ENCODE data around the gene NUP205. TPM values are rescaled to one million over a fixed set of nuclear protein-coding genes. Genes with fewer than 3 reads are reported as not detected.

The NUP205 gene
- total RNA-seq, 2 donors from 2014 or later = 38.0 to 58.4 TPM

DNA sequence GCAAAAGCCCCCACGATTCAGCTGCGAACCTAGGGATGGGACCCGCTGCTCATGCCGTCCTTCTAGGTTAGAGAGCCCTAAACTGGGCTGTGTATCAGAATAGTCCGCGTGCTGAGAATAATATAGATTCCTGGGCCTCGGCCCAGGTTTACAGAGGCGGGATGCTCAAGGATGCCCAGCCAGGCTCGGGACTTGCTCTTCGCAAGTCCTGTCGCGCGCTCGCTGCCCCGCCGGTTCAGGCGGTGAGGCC lies 104.3 kb downstream of the NUP205 start:
- Histone ChIP-seq H3K4me1 (no peaks in the 10 kb centered on the region), H3K4me3 (peak overlapping the region; percentile 49), H3K27ac (peak overlapping the region; percentile 69), H3K9me3 (no peaks in the 10 kb centered on the region), H3K9ac (ENCODE audit: low read depth in 2 of 2, low read length in 2 of 2) (peak overlapping the region; percentile 68 to 78), H3K36me3 (no peaks in the 10 kb centered on the region), H3K27me3 (no peaks in the 10 kb centered on the region)
- DNase-seq = no peak
- intact Hi-C loops (cut with DNase I) = loop anchor here (10.0 kb wide), 1 partner anchor 313 kb away; the partner anchor contains the start of gene MTPN
- TF ChIP-seq, protein P1, sequence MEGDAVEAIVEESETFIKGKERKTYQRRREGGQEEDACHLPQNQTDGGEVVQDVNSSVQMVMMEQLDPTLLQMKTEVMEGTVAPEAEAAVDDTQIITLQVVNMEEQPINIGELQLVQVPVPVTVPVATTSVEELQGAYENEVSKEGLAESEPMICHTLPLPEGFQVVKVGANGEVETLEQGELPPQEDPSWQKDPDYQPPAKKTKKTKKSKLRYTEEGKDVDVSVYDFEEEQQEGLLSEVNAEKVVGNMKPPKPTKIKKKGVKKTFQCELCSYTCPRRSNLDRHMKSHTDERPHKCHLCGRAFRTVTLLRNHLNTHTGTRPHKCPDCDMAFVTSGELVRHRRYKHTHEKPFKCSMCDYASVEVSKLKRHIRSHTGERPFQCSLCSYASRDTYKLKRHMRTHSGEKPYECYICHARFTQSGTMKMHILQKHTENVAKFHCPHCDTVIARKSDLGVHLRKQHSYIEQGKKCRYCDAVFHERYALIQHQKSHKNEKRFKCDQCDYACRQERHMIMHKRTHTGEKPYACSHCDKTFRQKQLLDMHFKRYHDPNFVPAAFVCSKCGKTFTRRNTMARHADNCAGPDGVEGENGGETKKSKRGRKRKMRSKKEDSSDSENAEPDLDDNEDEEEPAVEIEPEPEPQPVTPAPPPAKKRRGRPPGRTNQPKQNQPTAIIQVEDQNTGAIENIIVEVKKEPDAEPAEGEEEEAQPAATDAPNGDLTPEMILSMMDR (IDR thresholded peaks at IDR 0.05) = peak; percentile 77

DNA sequence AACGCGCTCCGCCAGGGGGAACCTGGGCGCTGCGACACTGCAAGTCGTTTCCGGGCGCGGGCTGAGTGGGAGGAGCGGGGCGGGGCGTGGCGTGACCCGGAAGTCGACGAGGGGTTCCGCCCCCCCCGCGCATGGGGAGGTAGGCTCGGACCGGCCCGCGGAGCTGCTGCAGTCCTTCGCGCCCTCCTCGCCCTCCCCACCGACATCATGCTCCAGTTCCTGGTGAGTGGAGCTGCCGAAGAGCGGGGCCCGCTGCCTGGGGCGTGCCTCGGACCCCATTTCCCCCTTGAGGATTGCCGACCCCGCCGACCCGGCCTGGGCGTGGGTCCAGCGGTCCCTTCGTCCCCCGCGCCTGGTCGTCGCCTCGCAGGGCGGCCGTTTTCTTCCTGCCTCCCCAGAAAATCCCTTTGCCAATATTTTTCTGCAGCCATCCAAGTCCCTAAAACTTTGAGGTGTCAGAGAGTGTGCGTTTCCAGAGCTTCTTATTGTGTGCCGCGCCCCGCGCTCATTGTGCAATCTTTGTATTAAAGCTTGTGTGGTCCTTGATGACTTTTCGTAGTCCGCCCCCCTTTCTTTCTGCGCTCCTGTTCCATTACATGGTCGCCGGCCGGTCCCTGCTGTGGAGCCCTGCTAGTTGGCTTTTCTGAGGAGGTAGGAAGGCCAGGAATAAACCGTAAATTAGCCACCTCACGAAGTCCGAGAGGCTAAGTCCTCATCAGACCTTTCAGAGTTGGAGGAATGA lies 104.8 kb downstream of the NUP205 start, which contains the start of gene STMP1:
Gene STMP1, plus strand, starts transcription at position 142 of the 742 bp plus-strand sequence.
- peak within 1 kb of the TSS; percentile 87 for H3K9ac ChIP-seq (ENCODE audit: low read depth in 2 of 2, low read length in 2 of 2)
- H3K27ac ChIP-seq = peak within 1 kb of the TSS; percentile 69
- TF ChIP-seq, protein P1 (IDR thresholded peaks at IDR 0.05) = no peak
- no peaks in the 10 kb centered on the region for H3K36me3 ChIP-seq
- peak; percentile 96 for DNase-seq
- H3K4me1 ChIP-seq = no peaks in the 10 kb centered on the region
- H3K27me3 ChIP-seq = no peaks in the 10 kb centered on the region
- no peaks in the 10 kb centered on the region for H3K9me3 ChIP-seq
- intact Hi-C loops (cut with DNase I) = loop anchor here (10.0 kb wide), 1 partner anchor 312 kb away; the partner anchor contains the start of gene MTPN
- H3K4me3 ChIP-seq = peak within 1 kb of the TSS; percentile 49

DNA sequence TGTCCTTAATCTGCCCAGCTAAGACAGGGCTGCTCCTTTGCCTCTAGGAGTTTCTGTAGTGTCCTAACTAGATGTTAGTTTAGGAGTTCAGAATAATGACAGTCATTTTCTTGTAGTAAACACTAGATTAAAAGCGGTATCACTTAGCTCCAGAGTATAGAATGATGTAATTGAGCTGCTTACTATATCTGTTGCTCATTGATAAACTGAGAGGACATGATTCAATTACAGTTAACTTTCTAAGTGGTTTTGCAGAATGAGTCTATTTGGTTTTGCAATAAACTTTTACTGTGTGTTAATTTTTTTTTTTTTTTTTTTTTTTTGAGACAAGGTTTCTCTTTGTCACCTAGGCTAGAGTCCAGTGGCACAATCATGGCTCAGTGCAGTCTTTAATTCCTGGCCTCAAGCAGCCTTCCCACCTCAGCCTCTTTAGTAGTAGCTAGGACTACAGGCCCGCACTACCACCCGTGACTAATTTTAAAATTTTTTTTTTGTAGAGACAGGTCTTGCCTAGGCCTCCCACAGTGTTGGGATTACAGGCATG lies 106.4 kb downstream of the NUP205 start:
- H3K36me3 ChIP-seq = no peaks in the 10 kb centered on the region
- H3K9ac ChIP-seq (ENCODE audit: low read depth in 2 of 2, low read length in 2 of 2) = no peak overlapping the region
- no peak overlapping the region for H3K4me3 ChIP-seq
- TF ChIP-seq, protein P1 (IDR thresholded peaks at IDR 0.05) = no peak
- DNase-seq = no peak
- no peaks in the 10 kb centered on the region for H3K4me1 ChIP-seq
- no peak overlapping the region for H3K27ac ChIP-seq
- no peaks in the 10 kb centered on the region for H3K27me3 ChIP-seq
- H3K9me3 ChIP-seq = no peaks in the 10 kb centered on the region
- intact Hi-C loops (cut with DNase I) = loop anchor here (10.0 kb wide), 1 partner anchor 311 kb away; the partner anchor contains the start of gene MTPN

DNA sequence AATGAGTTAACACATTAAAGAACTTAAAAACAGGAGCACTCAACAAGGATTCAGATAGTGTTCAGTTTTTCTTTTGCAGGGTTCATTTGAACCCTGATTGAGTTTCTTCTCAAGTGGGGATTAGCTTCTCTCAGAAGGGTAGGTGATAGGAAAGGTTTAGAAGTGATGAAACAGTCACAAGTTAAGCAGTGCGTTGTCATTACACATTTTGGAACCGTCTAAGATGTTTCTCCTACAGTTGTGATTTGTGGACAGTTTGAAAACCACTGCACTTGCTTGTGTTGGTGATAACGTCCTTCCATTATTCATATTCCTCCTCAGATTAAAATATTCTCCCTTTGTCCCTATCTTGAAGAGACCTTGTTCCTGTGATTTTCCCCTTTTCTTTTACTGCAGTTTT lies 107.3 kb downstream of the NUP205 start:
- Histone ChIP-seq H3K9ac (ENCODE audit: low read depth in 2 of 2, low read length in 2 of 2) (no peak overlapping the region), H3K27me3 (no peaks in the 10 kb centered on the region), H3K36me3 (no peaks in the 10 kb centered on the region), H3K4me3 (no peak overlapping the region), H3K27ac (no peak overlapping the region), H3K9me3 (no peaks in the 10 kb centered on the region), H3K4me1 (no peaks in the 10 kb centered on the region)
- DNase-seq = no peak
- intact Hi-C loops (cut with DNase I) = loop anchor here (10.0 kb wide), 1 partner anchor 310 kb away; the partner anchor contains the start of gene MTPN
- TF ChIP-seq, protein P1 (IDR thresholded peaks at IDR 0.05) = no peak

DNA sequence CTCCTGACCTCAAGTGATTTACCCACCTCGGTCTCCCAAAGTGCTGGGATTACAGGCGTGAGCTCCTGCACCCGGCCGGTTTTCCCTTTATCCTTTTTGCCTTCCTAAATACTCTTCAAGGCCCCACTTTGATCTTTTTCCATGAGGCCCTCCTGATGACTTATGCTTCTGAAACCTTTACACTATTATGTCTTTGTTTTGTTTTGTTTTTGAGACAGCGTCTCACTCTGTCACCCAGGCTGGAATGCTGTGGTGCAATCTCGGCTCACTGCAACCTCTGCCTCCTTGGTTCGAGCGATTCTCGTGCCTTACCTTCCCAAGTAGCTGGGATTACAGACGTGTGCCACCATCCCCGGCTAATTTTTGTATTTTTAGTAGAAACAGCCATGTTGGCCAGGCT lies 108.4 kb downstream of the NUP205 start:
- intact Hi-C loops (cut with DNase I) = loop anchor here (10.0 kb wide), 1 partner anchor 309 kb away; the partner anchor contains the start of gene MTPN
- Histone ChIP-seq H3K9ac (ENCODE audit: low read depth in 2 of 2, low read length in 2 of 2) (no peak overlapping the region), H3K27me3 (no peaks in the 10 kb centered on the region), H3K27ac (no peak overlapping the region), H3K9me3 (no peaks in the 10 kb centered on the region), H3K36me3 (no peaks in the 10 kb centered on the region), H3K4me3 (no peak overlapping the region), H3K4me1 (no peaks in the 10 kb centered on the region)
- TF ChIP-seq, protein P1 (IDR thresholded peaks at IDR 0.05) = no peak
- no peak for DNase-seq
